ENCODE measurements around the gene MET. TPM values are rescaled to one million over a fixed set of nuclear protein-coding genes. Genes with fewer than 3 reads are reported as not detected.

MET gene
- total and polyA plus RNA-seq, 2 donors from 2014 or later: 13.4 to 225 TPM

- TF ChIP-seq CTCF (IDR thresholded peaks at IDR 0.05; ENCODE audit: borderline replicate concordance, extremely low read depth, insufficient read depth): no peak
- Histone ChIP-seq H3K4me1 (ENCODE audit: control insufficient read depth in 2 of 3, insufficient read depth in 2 of 3, low read depth in 1 of 3, low read length in 3 of 3) (peaks cover 0 to 6% (median 0%) of the 10 kb centered on the region in 3 donors), H3K9me3 (ENCODE audit: control insufficient read depth in 2 of 3, insufficient read depth in 1 of 3, low read length in 3 of 3) (no peaks in the 10 kb centered on the region), H3K36me3 (ENCODE audit: control insufficient read depth in 2 of 3, insufficient read depth in 3 of 3, low read length in 3 of 3) (peaks cover 0 to 2% (median 0%) of the 10 kb centered on the region in 3 donors), H3K4me3 (ENCODE audit: low read length in 3 of 3) (no peak overlapping the region), H3K9ac (ENCODE audit: low read length in 3 of 3) (no peak overlapping the region), H3K27me3 (ENCODE audit: control insufficient read depth, insufficient read depth, low read length) (no peaks in the 10 kb centered on the region), H3K27ac (ENCODE audit: low read depth in 2 of 2, low read length in 2 of 2) (no peak overlapping the region)
- DNase-seq (no peak), FAIRE-seq (no peak)
- intact Hi-C loops (cut with DNase I): no loop called here
Measured at GRCh38 chr7:116697761-116698160, 25.8 kb downstream of the MET start.

GRCh38 chr7:116698396-116698795, 26.4 kb downstream of the MET start:
- Histone ChIP-seq H3K4me3 (ENCODE audit: low read length in 3 of 3) (no peak overlapping the region), H3K27me3 (ENCODE audit: control insufficient read depth, insufficient read depth, low read length) (no peaks in the 10 kb centered on the region), H3K27ac (ENCODE audit: low read depth in 2 of 2, low read length in 2 of 2) (no peak overlapping the region), H3K4me1 (ENCODE audit: control insufficient read depth in 2 of 3, insufficient read depth in 2 of 3, low read depth in 1 of 3, low read length in 3 of 3) (peaks cover 0 to 6% (median 0%) of the 10 kb centered on the region in 3 donors), H3K36me3 (ENCODE audit: control insufficient read depth in 2 of 3, insufficient read depth in 3 of 3, low read length in 3 of 3) (peaks cover 0 to 2% (median 0%) of the 10 kb centered on the region in 3 donors), H3K9me3 (ENCODE audit: control insufficient read depth in 2 of 3, insufficient read depth in 1 of 3, low read length in 3 of 3) (no peaks in the 10 kb centered on the region), H3K9ac (ENCODE audit: low read length in 3 of 3) (no peak overlapping the region)
- DNase-seq (no peak), FAIRE-seq (no peak)
- TF ChIP-seq CTCF (IDR thresholded peaks at IDR 0.05; ENCODE audit: borderline replicate concordance, extremely low read depth, insufficient read depth): no peak
- intact Hi-C loops (cut with DNase I): no loop called here

- no peaks in the 10 kb centered on the region for H3K9me3 ChIP-seq (ENCODE audit: control insufficient read depth in 2 of 3, insufficient read depth in 1 of 3, low read length in 3 of 3)
- no peak for FAIRE-seq
Measured at GRCh38 chr7:116698930-116699721, 27.1 kb downstream of the MET start.

More at GRCh38 chr7:116698930-116699721, 27.1 kb downstream of the MET start:
- Histone ChIP-seq H3K4me3 (ENCODE audit: low read length in 3 of 3) (no peak overlapping the region), H3K9ac (ENCODE audit: low read length in 3 of 3) (no peak overlapping the region), H3K36me3 (ENCODE audit: control insufficient read depth in 2 of 3, insufficient read depth in 3 of 3, low read length in 3 of 3) (peaks cover 0 to 2% (median 0%) of the 10 kb centered on the region in 3 donors), H3K4me1 (ENCODE audit: control insufficient read depth in 2 of 3, insufficient read depth in 2 of 3, low read depth in 1 of 3, low read length in 3 of 3) (peaks cover 0 to 6% (median 0%) of the 10 kb centered on the region in 3 donors), H3K27me3 (ENCODE audit: control insufficient read depth, insufficient read depth, low read length) (no peaks in the 10 kb centered on the region), H3K27ac (ENCODE audit: low read depth in 2 of 2, low read length in 2 of 2) (no peak overlapping the region)
- intact Hi-C loops (cut with DNase I): no loop called here
- no peak for DNase-seq
- TF ChIP-seq CTCF (IDR thresholded peaks at IDR 0.05; ENCODE audit: borderline replicate concordance, extremely low read depth, insufficient read depth): no peak
